Activated gamma-delta T cell treated with anti-CD3 and anti-CD28 coated beads, Interleukin-2, amount 50 U/mL, for 16 hours (primary cell): ENCODE results near the gene TMEM150A.
"Not testable (repeated sequence)": the region's sequence is repeated elsewhere in the genome, so short reads cannot be mapped to it uniquely, and the experiment has no call there.

Experiments
- DNase-seq: peaks from one replicate; pipeline ENCODE4 v3.0.0-alpha.2; 2020; ENCODE audit warnings: low read depth

TMEM150A gene

DNA sequence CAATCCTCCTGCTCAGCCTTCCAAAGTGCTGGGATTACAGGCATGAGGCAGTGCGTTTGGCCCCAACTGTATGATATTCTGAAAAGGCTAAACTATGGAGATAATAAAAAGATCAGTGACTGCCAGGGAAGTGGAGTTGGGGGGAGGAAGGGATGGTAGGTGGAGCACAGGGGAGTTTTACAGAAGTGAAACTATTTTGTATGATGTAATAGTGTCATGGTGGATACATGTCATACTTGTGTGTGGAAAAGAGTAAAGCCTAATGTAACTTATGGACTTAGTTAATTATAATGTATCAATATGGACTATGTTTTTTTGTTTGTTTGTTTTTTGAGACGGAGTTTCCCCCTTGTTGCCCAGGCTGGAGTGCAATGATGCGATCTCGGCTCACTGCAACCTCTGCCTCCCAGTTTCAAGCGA lies 38.3 kb downstream of the TMEM150A start:
- no peak for DNase-seq

DNA sequence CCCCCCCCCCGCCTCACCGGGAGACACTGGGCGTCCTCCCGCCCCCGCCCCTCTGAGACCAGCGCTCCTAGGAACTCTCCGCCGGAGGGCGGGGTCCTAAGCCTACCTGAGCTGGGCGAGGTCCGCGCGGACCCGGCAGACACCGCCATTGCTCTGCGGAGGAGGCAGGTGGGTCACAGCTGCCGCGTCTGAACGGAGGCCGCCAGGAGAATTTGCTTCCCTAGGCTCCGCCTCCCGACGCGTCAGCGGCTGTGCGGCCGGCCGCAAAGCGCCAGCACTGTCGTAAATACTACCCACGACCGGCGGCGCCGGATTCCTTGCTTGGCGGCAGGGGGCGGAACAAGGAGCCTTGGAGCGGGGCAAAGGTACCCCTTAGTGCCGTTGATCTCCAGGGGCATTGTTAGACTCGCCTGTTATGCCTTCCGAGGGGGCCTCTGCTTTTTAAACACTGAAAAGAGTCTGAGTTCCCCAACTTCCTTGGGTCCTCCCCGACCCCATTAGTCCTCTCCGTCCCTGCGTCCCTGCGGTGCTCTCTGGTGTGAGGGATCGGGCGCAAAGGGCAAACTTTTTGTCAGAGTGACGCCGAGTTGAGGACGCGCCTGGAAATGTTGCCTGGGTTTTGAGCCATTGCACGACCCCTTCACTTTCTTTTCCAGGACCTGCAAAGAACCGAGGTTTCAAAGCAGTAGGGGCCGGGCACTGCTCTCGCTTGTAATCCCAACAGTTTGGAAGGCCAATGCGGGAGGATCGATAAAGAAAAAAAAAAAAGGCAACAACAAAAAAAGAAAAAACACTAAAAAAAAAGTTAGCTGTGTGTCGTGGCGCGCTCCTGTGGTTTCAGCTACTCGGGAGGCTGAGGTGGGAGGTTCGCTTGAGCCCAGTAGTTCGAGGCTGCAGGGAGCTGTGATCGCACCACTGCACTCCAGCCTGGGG lies 41.0 kb downstream of the TMEM150A start, which contains the start of gene GGCX:
TSS of gene GGCX (minus strand) at position 214 of the 933 bp plus-strand sequence. CDS start at position 149, 65 bp downstream.
- peak; percentile 91 for DNase-seq

DNA sequence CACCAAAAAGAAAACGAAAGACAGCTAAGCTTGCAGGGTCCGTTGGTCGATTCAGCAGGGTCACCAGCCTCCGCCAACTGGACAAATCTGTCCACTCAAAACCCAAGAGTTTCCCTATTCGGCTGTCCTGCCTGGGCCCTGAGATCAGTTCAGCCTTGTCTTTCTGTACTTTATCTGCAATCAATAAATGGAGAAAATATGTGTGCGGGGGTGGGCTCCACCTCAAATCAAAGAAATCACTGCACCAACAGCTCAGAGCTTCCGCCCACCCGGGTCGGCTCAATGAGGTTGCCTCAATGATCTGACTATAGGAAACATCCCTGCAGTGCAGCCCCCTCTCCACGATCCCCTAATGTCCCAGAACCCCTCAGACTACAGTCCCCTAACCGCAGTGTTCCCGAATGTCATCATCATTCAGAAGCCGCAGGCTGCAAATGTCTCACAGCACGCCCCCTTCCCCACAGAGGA lies 41.7 kb downstream of the TMEM150A start:
- peak; percentile 8 for DNase-seq

DNA sequence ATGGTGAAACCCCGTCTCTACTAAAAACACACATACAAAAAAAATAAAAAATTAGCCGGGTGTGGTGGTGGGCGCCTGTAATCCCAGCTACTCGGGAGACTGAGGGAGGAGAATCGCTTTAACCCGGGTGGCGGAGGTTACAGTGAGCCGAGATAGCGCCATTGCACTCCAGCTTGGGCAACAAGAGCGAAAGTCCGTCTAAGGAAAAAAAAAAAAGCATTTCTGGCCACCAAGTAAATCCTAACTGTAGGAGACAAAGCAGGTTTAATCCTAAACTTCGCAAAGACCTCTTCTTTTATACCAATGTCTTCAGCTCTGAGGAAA lies 42.1 kb downstream of the TMEM150A start:
- DNase-seq: not testable (repeated sequence)

DNA sequence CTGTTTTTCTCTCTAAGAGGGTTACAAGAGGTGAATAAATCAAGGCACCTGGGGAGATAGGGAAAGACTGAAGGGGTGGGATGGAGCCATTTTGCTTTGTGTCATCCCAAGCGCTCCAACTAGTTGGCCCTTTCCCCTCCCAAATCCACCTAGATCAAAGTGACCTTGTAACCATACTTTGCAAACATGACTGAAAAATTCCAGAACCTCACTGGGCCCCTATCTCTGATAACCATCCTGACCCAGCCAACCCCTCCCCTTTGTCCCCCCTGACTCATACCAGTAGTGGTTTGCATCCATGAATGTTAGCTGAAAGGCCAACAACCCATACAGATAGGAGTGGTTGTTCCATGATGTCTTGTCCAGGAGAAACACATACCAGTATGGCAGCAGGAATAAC lies 44.3 kb downstream of the TMEM150A start:
- DNase-seq: no peak

DNA sequence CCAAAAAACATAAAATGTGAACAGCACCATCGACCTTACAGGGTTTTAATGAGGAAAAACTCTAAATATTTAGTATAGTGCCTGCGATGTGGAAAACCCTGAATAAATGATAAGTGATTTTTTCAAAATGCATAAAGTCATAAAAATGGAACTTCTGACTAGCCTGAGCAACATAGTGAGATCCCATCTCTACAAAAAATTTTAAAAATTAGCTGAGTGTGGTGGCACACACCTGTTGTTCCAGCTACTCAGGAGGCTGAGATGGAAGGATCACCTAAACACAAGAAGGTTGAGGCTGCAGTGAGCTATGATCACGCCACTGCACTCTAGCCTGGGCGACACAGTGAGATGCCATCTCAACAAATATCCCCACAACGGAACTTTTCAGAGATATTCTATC lies 45.4 kb downstream of the TMEM150A start:
- no peak for DNase-seq

DNA sequence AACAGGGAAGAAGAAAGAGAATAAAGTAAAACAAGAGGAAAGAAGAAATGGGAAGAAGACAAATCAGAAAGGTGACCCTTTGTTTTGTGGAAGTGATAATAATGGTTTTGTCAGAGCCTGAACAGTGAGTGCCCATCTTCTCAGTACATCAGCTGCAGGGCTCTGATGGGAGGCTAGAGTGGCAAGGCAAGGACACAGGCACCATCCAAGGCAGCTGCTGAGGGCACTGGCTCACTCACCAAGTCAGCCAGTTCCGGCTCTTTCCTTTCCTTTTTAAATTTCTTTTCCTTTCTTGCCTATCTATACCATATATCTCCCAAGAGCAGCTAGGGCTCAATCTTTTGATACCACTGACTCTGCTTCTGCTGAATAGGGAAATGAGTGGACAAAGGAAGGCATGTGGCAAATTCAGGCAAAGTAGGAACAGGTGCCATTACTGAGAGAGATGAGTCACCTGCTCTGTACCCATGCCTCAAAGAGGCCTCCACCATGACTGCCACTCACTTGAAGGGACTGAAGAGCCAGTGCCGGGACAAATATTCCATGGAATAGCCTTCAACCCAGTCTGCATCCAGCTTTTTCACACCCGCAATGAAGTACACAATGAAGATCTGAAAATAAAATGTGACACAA lies 47.4 kb downstream of the TMEM150A start:
- no peak for DNase-seq

DNA sequence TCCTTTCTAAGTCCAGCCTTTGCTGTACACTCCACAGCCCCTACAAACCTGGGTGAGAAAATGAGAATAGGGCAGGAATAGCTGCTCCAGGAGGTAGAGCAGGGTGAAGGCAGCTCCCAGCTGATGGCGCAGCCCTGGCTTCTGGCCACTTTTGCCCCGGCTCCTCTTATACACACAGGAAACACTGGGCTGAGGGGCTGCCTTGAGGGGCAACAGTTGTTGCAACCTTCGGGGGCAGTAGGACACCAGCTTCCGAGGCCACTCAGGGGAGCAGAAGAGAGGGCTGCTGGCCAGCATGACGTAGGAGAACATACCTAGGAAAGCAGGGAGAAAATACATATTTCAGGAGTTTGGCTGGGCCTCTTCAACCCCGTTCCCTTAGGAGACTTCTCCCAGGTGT lies 49.3 kb downstream of the TMEM150A start:
- no peak for DNase-seq

DNA sequence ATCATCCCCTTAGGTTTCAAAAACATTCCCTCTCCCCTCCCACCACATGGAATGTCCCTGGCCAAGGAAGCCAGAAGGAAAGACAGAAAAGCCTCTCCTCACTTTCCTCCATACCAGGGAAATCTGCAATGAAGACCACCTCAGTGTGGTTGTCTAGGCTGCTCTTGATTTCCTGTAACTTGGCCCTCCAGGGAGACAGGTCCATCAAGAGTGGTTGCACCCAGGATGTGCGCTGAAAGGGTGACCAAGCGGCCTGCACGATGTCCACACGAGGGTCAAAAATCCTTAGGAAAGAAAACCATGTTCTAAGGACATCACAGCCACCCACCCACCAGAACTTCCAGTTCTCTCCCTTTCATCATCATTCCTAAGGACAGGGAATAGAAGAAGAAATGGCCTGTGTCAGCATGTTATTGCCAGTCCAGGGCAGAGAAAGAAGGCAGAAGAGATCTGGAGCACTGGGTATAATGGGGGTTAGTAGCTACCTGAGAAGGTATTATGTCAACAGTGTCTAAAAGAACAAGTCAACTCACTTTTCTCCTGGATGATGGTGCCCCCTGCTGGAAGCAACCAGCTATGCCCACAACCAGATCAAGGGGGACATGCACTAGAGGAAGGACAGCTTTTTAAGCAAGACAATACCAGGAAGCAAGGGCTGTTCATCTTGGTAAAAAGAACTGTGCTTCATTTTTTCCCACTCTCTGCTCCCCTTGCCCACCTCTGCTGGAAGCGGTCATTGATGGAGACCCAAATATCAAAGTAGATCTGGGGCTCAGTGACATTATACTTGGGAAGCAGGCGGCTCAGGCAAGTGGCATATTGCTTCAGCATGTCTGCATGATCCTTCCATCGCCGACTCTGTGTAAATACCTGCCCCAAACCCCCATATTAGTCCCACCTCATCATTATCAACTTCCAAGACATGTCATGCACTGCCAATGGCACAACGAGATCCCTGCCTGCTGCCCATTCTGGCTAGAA lies 50.5 kb downstream of the TMEM150A start:
- peak; percentile 86 for DNase-seq

DNA sequence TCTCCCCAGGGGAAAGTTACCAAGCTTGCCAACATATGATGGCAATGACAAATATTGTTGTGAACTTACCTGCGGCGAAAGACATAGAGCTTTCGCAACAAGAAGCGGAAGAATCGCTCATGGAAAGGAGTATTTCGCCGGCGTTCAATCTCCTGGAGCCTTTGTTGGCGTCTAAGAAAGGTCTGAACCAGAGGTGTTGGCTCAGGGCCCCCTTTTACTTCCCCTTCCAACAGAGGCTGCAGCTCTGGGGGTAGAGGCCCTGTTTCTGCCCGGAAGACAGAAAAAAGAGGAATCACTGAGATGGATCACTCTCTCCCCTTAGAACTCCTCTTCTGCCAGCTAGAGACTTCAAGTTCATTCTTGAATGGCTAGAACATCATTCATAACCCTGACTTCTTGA lies 52.0 kb downstream of the TMEM150A start:
- DNase-seq: no peak

DNA sequence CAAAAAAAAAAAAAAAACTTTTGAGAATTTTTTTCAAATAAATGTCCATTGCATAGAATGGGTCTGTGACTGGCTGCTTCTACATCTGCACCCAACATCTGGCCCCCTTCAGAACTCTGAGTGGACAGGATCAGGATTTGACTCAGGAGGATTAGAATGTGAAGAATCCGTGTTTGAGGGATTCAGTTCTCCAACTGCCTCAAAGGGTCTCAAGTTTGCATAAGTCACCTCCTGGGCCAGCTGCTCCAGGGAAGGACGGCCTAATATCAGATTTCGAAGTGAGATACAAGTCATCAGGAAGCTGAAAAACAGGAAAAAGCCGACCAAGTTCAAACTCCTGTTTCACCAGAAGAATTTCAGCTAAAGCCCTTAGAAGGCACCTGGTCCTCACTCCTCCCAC lies 52.7 kb downstream of the TMEM150A start:
- DNase-seq: no peak

DNA sequence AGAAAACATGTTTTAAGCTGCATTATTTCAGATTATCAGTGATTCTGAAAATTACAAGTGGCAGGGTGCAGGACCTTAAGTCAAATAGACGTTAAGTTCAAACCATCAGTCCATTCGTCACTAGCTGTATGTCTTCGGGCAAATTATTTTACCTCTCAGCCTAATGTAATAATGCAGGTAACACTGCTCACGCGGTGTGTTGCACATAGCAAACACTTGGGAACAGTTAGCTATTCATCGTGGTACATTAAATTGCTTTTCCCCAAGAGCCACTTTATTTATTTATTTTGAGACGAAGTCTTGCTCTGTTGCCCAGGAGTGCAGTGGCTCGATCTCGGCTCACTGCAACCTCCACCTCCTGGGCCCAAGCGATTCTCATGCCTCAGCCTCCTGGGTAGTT lies 53.4 kb downstream of the TMEM150A start:
- DNase-seq: no peak

DNA sequence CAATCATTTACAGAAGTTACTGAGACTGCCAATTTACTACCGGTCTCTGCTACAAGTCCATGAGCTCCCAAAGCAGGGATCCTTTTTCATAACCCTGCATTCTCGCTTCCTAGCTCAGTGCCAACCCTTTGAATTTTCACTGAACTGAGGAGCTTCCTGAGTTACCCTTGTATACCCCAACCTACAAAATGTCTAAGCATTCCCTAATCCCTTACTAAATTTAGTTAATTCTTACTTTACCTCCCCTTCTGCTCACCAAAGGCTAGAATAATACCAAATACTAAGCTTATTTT lies 53.9 kb downstream of the TMEM150A start:
- no peak for DNase-seq
